H1 (cell line): Measurements from ENCODE around the gene DTNB. TPM values are rescaled to one million over a fixed set of nuclear protein-coding genes. Genes with fewer than 3 reads are reported as not detected.

Experiments used
- CTCF ChIA-PET: fragments of 300-600 bp; sonication (Branson Sonifier 250); formaldehyde crosslinking; loops from one replicate; lab custom pipeline; 2021; ENCODE audit not compliant: partially characterized antibody; lab: Charles Lee
- POLR2A ChIA-PET: fragments of 300-600 bp; sonication (Branson Sonifier 250); formaldehyde crosslinking; loops from one replicate; lab custom pipeline; 2021; ENCODE audit warnings: inconsistent platforms; ENCODE audit not compliant: partially characterized antibody; lab: Charles Lee
- DNase-seq, 2 experiments: peaks; one replicate each; pipeline versions ENCODE4 v3.0.0 to v3.0.0-alpha.2; 2010 to 2022; ENCODE audit warnings: low spot score in 2 of 2, low read depth in 1 of 2, mixed read lengths in 1 of 2
- FAIRE-seq: peaks from 2 replicates; lab custom pipeline; 2011; peaks lifted over from hg19 to GRCh38; lab: Jason Lieb, UNC
- H2AFZ ChIP-seq: 2 replicates; pipeline ENCODE4 v1.8.1; 2012; ENCODE audit warnings: low read length, inconsistent platforms
- H2AK5ac ChIP-seq: 2 replicates; pipeline ENCODE4 v1.6.1; 2013; ENCODE audit warnings: low read depth, low read length
- H2BK120ac ChIP-seq: replicated peaks from 2 replicates; pipeline ENCODE3; 2013; ENCODE audit warnings: low read depth, low read length, inconsistent platforms
- H2BK12ac ChIP-seq: 2 replicates; pipeline ENCODE4 v1.6.1; 2013; ENCODE audit warnings: low read depth, low read length
- H2BK15ac ChIP-seq: 2 replicates; pipeline ENCODE4 v1.6.1; 2013; ENCODE audit warnings: low read length
- H2BK20ac ChIP-seq: 2 replicates; pipeline ENCODE4 v1.6.1; 2013; ENCODE audit warnings: low read length
- H2BK5ac ChIP-seq: 2 replicates; pipeline ENCODE4 v1.6.1; 2013; ENCODE audit warnings: low read depth, low read length
- H3K14ac ChIP-seq: 2 replicates; pipeline ENCODE4 v1.6.1; 2013; ENCODE audit warnings: inconsistent platforms; ENCODE audit not compliant: insufficient read length
- H3K18ac ChIP-seq: 2 replicates; pipeline ENCODE4 v1.6.1; 2013; ENCODE audit warnings: low read length; ENCODE audit errors: extremely low read depth
- H3K23ac ChIP-seq: 2 replicates; pipeline ENCODE4 v1.6.1; 2013; ENCODE audit warnings: inconsistent platforms; ENCODE audit not compliant: insufficient read length
- H3K23me2 ChIP-seq: 2 replicates; pipeline ENCODE4 v1.6.1; 2013; ENCODE audit warnings: low read depth, low read length
- H3K27ac ChIP-seq: 2 replicates; pipeline ENCODE4 v1.6.1; 2011; ENCODE audit warnings: low read depth, low read length, inconsistent platforms
- H3K27me3 ChIP-seq, 4 experiments: replicated peaks in 1 of 4; 1 replicate in 1 of 4; 2 replicates in 3 of 4; pipeline versions ENCODE4 v1.6.1 to v1.8.1; 2011 to 2013; ENCODE audit warnings: low read length in 3 of 4, mild to moderate bottlenecking in 3 of 4, inconsistent platforms in 2 of 4, mixed read lengths in 2 of 4, moderate library complexity in 1 of 4; ENCODE audit not compliant: control insufficient read depth in 3 of 4, insufficient read depth in 3 of 4; ENCODE audit errors: extremely low read depth in 1 of 4
- H3K36me3 ChIP-seq, 4 experiments: 2 replicates each; pipeline versions ENCODE4 v1.6.1 to v1.8.1; 2011 to 2013; ENCODE audit warnings: mild to moderate bottlenecking in 4 of 4, low read length in 3 of 4, moderate library complexity in 2 of 4, control low read depth in 1 of 4, inconsistent platforms in 1 of 4; ENCODE audit not compliant: insufficient read depth in 4 of 4, control insufficient read depth in 2 of 4
- H3K4ac ChIP-seq: replicated peaks from 2 replicates; pipeline ENCODE3; 2013; ENCODE audit warnings: low read length, low read depth, mixed read lengths, inconsistent platforms; ENCODE audit not compliant: insufficient read length
- H3K4me1 ChIP-seq, 4 experiments: replicated peaks in 1 of 4; 1 replicate in 1 of 4; 2 replicates in 3 of 4; pipeline versions ENCODE4 v1.6.1 to v1.8.1; 2011 to 2013; ENCODE audit warnings: low read length in 3 of 4, inconsistent platforms in 2 of 4, mixed read lengths in 1 of 4; ENCODE audit not compliant: insufficient read depth in 4 of 4, control insufficient read depth in 3 of 4
- H3K4me2 ChIP-seq, 2 experiments: 2 replicates each; pipeline versions ENCODE4 v1.6.1 to v1.8.1; 2011 to 2013; ENCODE audit warnings: low read depth in 2 of 2, low read length in 2 of 2, control low read depth in 1 of 2, inconsistent platforms in 1 of 2, mild to moderate bottlenecking in 1 of 2; ENCODE audit not compliant: insufficient read depth in 1 of 2
- H3K4me3 ChIP-seq, 4 experiments: fragments of 200-600, 300-600 bp in 1 of 4; sonication (generic), shearing (Covaris generic), sonication (Bioruptor Twin) in 1 of 4; 2 replicates each; pipeline versions ENCODE4 v1.5.1 to v1.8.1; 2011 to 2016; ENCODE audit warnings: low read length in 4 of 4, low read depth in 3 of 4, control low read depth in 2 of 4, inconsistent platforms in 2 of 4, mild to moderate bottlenecking in 2 of 4, mixed read lengths in 1 of 4, moderate library complexity in 1 of 4; ENCODE audit not compliant: insufficient read depth in 2 of 4; ENCODE audit errors: extremely low read depth in 1 of 4
- H3K56ac ChIP-seq: replicated peaks from 2 replicates; pipeline ENCODE3; 2013; ENCODE audit warnings: low read depth, mild to moderate bottlenecking, mixed read lengths, low read length, inconsistent platforms; ENCODE audit not compliant: insufficient read length
- H3K79me1 ChIP-seq: 2 replicates; pipeline ENCODE4 v1.6.1; 2013; ENCODE audit warnings: low read depth, low read length, control low read depth
- H3K79me2 ChIP-seq, 2 experiments: 2 replicates each; pipeline versions ENCODE4 v1.6.1 to v1.8.1; 2012 to 2013; ENCODE audit warnings: low read length in 2 of 2, mild to moderate bottlenecking in 2 of 2, inconsistent platforms in 1 of 2; ENCODE audit not compliant: insufficient read depth in 2 of 2, control insufficient read depth in 1 of 2
- H3K9ac ChIP-seq, 4 experiments: replicated peaks in 1 of 4; 1 replicate in 1 of 4; 2 replicates in 3 of 4; pipeline versions ENCODE4 v1.6.1 to v1.8.1; 2011 to 2013; ENCODE audit warnings: low read depth in 3 of 4, low read length in 3 of 4, control low read depth in 2 of 4, mild to moderate bottlenecking in 2 of 4, moderate library complexity in 2 of 4, inconsistent platforms in 1 of 4; ENCODE audit errors: extremely low read depth in 1 of 4
- H3K9me3 ChIP-seq, 2 experiments: 2 replicates each; pipeline versions ENCODE4 v1.6.1 to v1.8.1; 2012 to 2013; ENCODE audit warnings: mild to moderate bottlenecking in 2 of 2, moderate library complexity in 2 of 2, control low read depth in 1 of 2, inconsistent platforms in 1 of 2, low read depth in 1 of 2, low read length in 1 of 2, mixed read lengths in 1 of 2; ENCODE audit not compliant: insufficient read depth in 2 of 2
- H4K20me1 ChIP-seq, 2 experiments: replicated peaks in 1 of 2; 2 replicates each; pipeline versions ENCODE3 to v1.8.1; 2011 to 2013; ENCODE audit warnings: inconsistent platforms in 2 of 2, low read length in 2 of 2, mild to moderate bottlenecking in 1 of 2; ENCODE audit not compliant: insufficient read depth in 2 of 2, control insufficient read depth in 1 of 2
- H4K5ac ChIP-seq: 2 replicates; pipeline ENCODE4 v1.6.1; 2013; ENCODE audit warnings: low read length, low read depth, mixed read lengths, inconsistent platforms; ENCODE audit not compliant: insufficient read length
- H4K8ac ChIP-seq: 2 replicates; pipeline ENCODE4 v1.8.0; 2013; ENCODE audit warnings: mild to moderate bottlenecking, moderate library complexity, low read length, inconsistent platforms; ENCODE audit not compliant: insufficient read depth; ENCODE audit errors: extremely low read depth
- H4K91ac ChIP-seq: replicated peaks from 2 replicates; pipeline ENCODE3; 2013; ENCODE audit warnings: low read length, mixed read lengths, inconsistent platforms; ENCODE audit not compliant: insufficient read length
- CBX8 ChIP-seq: fragments of 300-800, 300-1000 bp; sonication (generic); IDR thresholded peaks from 2 replicates; pipeline ENCODE4 v1.7.1; 2016; ENCODE audit warnings: low read depth, low read length, borderline replicate concordance
- CEBPB ChIP-seq: IDR thresholded peaks from 2 replicates; pipeline ENCODE4 v1.6.1; 2012; ENCODE audit warnings: low read depth, low read length
- CHD1 ChIP-seq: IDR thresholded peaks from 2 replicates; pipeline ENCODE4 v1.6.1; 2012; ENCODE audit warnings: low read depth, low read length, improper control_type of control experiment
- E2F6 ChIP-seq: IDR thresholded peaks from 2 replicates; pipeline ENCODE4 v1.6.1; 2012; ENCODE audit warnings: inconsistent platforms
- GTF2F1 ChIP-seq: IDR thresholded peaks from 2 replicates; pipeline ENCODE4 v1.6.1; 2012; ENCODE audit warnings: low read depth, low read length, improper control_type of control experiment, borderline replicate concordance
- KDM4A ChIP-seq: IDR thresholded peaks from one replicate; pipeline ENCODE4 v1.7.1; 2012; ENCODE audit warnings: low read depth, mild to moderate bottlenecking, moderate library complexity, low read length, inconsistent platforms; ENCODE audit not compliant: severe bottlenecking
- KDM5A ChIP-seq: fragments of 200-600 bp; IDR thresholded peaks from 2 replicates; pipeline ENCODE4 v1.7.1; 2012; ENCODE audit warnings: mild to moderate bottlenecking, low read length, inconsistent platforms, mixed read lengths
- POU5F1 ChIP-seq: IDR thresholded peaks from 2 replicates; pipeline ENCODE4 v1.6.1; 2011; ENCODE audit warnings: low read depth, mild to moderate bottlenecking, low read length, moderate library complexity
- SP2 ChIP-seq: IDR thresholded peaks from 2 replicates; pipeline ENCODE4 v1.6.1; 2012; ENCODE audit warnings: mild to moderate bottlenecking, low read length, inconsistent platforms
- TBP ChIP-seq: IDR thresholded peaks from 2 replicates; pipeline ENCODE4 v1.6.1; 2011; ENCODE audit warnings: low read depth, low read length, improper control_type of control experiment
- TCF12 ChIP-seq: IDR thresholded peaks from 2 replicates; pipeline ENCODE4 v1.6.1; 2011; ENCODE audit warnings: low read depth, mild to moderate bottlenecking, low read length
- TEAD4 ChIP-seq: IDR thresholded peaks from 2 replicates; pipeline ENCODE4 v1.6.1; 2012; ENCODE audit warnings: low read depth, low read length, inconsistent platforms, mixed read lengths
- ZNF274 ChIP-seq: IDR thresholded peaks from 2 replicates; pipeline ENCODE4 v1.7.0; 2012; ENCODE audit warnings: low read length, borderline replicate concordance; ENCODE audit errors: extremely low read depth
- WGBS, 2 experiments: shearing (Covaris generic) in 1 of 2; methylation state at CpG; one replicate each; pipeline versions ENCODE4 v1.1.6 to v1.1.7; 2013 to 2015; ENCODE audit warnings: low lambda C conversion rate in 2 of 2, mixed read lengths in 2 of 2, inconsistent platforms in 1 of 2, low coverage in 1 of 2, missing lambda C conversion rate in 1 of 2; ENCODE audit not compliant: insufficient replicate concordance in 2 of 2, insufficient coverage in 1 of 2, insufficient read length in 1 of 2; ENCODE audit errors: extremely low coverage in 1 of 2, missing lambda C conversion rate in 1 of 2; 5-methylcytosine and 5-hydroxymethylcytosine counted together
- polyA plus RNA-seq, 7 experiments: library from polyadenylated mRNA; depleted of rRNA in 3 of 7; stranded (reverse) in 5 of 7; unstranded in 2 of 7; fragments of >200 nt in 5 of 7; fragments of 200-250 nt in 2 of 7; gene quantifications; 1 replicate in 5 of 7; 2 replicates in 1 of 7; 4 replicates in 1 of 7; pipeline versions ENCODE4 v1.2.1 to v1.2.3, GENCODE V29; 2011 to 2013; ENCODE audit warnings: missing spikeins in 2 of 7, mixed read lengths in 2 of 7
- total RNA-seq: library from RNA; stranded (reverse); fragmentation: NEBNext Ultra II Directional; extraction: Animal tissue kit (Norgen Biotek cat#: 25700); gene quantifications from 2 replicates; pipeline ENCODE4 v1.2.1, GENCODE V29; 2021

Gene DTNB
- total and polyA plus RNA-seq, 2 of the 8 experiments (the other 6 are each of a cell fraction or from before 2014, with no cell fraction given), result 39.6 to 49.5 TPM

DNA sequence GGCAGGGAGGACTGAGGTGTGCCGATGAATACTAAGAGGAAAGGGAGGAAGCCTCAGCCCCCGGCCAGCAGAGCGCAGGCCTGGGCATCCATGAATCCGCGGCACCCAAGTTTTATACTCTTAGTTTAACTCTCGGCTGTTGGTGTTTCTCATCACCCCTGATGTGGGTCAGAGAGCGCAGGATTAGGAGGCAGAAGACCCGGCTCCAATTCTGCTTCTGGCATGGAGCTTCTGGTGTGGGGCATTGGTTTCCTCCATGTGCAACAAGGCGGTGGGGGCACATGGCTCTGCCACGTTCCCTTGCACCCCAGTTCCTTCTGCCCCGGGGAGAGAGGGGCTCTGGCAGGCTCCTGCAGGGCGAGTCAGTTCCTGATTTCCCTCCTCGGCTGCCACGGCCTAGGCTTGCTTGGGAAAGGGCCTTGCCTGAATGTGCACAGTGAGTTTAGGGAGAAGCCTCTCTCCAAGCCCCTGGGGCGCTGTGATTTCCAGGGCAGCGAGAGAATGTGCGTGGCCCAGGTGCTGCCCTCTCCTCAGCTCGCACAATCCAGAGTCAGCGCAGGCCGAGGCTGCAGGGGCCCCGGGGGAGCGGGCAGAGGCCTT lies 295.5 kb downstream of the DTNB start:
- no peak overlapping the region for H3K9ac ChIP-seq
- no peak overlapping the region for H4K91ac ChIP-seq
- no peak for FAIRE-seq
- no peak for TF ChIP-seq POU5F1
- TF ChIP-seq CHD1, result no peak
- no peak for TF ChIP-seq KDM5A
- TF ChIP-seq GTF2F1, result no peak
- TF ChIP-seq CEBPB, result no peak
- no peak for TF ChIP-seq E2F6
- TF ChIP-seq CBX8, result no peak
- TF ChIP-seq KDM4A, result no peak
- TF ChIP-seq ZNF274, result no peak
- no peak for TF ChIP-seq SP2
- TF ChIP-seq TBP, result no peak
- TF ChIP-seq TCF12, result no peak
- no peak for TF ChIP-seq TEAD4

More for the DNA sequence above, 295.5 kb downstream of the DTNB start:
- Histone ChIP-seq H3K4me1 (peaks cover 0 to 14% (median 10%) of the 10 kb centered on the region in 4 experiments; a peak in 5 of 7 replicates), H2BK20ac (no peak overlapping the region; the same call in 1 of the 2 replicates), H2BK15ac (no peak overlapping the region), H2BK5ac (0 out of 2 replicates have a peak overlapping the region, but pooled peaks have one; percentile 12), H3K56ac (no peak overlapping the region), H3K4me3 (no peak overlapping the region), H3K18ac (no peak overlapping the region), H3K4me2 (peak overlapping the region in 1 of 2 experiments; percentile 37; a peak in 1 of 4 replicates), H3K23ac (no peak overlapping the region), H3K36me3 (no peaks in the 10 kb centered on the region), H4K20me1 (no peaks in the 10 kb centered on the region), H2AFZ (no peak overlapping the region), H2BK120ac (no peak overlapping the region), H3K23me2 (no peaks in the 10 kb centered on the region), H4K8ac (no peak overlapping the region), H4K5ac (no peak overlapping the region), H3K27ac (no peak overlapping the region), H3K9me3 (no peaks in the 10 kb centered on the region), H3K79me2 (no peaks in the 10 kb centered on the region), H2AK5ac (no peak overlapping the region), H3K4ac (no peak overlapping the region), H3K14ac (no peak overlapping the region), H3K27me3 (peaks cover 0 to 8% (median 0%) of the 10 kb centered on the region in 4 experiments; a peak in 5 of 7 replicates), H2BK12ac (peak overlapping the region; percentile 29; the same call in 1 of the 2 replicates), H3K79me1 (no peaks in the 10 kb centered on the region)
- DNase-seq, result peak in 1 of 2 experiments; percentile 47
- POLR2A ChIA-PET, result interaction anchor here (1.7 kb wide), 1 partner anchor 16 kb away, joined by 8 read pairs; no protein-coding TSS in a partner anchor
- CTCF ChIA-PET, result interaction anchor here (0.7 to 8.6 kb wide), 9 partner anchors 9 to 196 kb away, joined by 3 to 108 read pairs (median 13); partner anchors contain the start of gene DNMT3A
- 92% methylated on average over 21 of the region's 22 CpGs; no CpG with 5 or more reads in 1 of the 2 experiments for WGBS, 2 experiments
